Epithelial cell of prostate (primary cell): ENCODE measurements around the gene WDR43.
"Not testable (repeated sequence)": the region's sequence is repeated elsewhere in the genome, so short reads cannot be mapped to it uniquely, and the experiment has no call there.

Experiments
- DNase-seq: peaks from one replicate; pipeline ENCODE4 v3.0.0-alpha.2; 2011; ENCODE audit warnings: low read depth, low spot score
- H3K27ac ChIP-seq: fragments of 450-650 bp; 2 replicates; pipeline ENCODE4 v1.5.1; 2017; ENCODE audit warnings: mild to moderate bottlenecking

Gene WDR43

DNA sequence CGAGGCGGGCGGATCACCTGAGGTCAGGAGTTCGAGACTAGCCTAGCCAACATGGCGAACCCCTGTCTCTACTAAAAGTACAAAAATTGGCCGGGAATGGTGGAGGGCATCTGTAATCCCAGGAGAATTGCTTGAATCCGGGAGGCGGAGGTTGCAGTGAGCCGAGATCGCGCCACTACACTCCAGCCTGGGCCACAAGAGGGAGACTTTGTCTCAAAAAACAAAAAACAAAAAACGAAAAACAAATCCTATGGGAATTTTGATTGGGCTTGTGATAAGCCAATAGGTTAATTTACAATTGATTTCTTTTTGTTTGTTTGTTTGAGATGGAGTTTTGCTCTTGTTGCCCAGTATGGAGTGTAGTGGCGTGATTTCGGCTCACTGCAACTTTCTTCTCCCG, 62.4 kb downstream of the WDR43 start:
- no peak overlapping the region for H3K27ac ChIP-seq
- DNase-seq, result no peak

- no peak overlapping the region for H3K27ac ChIP-seq
- no peak for DNase-seq
Observed at GRCh38 chr2:28958689-28959088, 64.2 kb downstream of the WDR43 start.

- H3K27ac ChIP-seq, result no peak overlapping the region
- no peak for DNase-seq
Observed at GRCh38 chr2:28960401-28960800, 65.9 kb downstream of the WDR43 start.

- DNase-seq, result no peak
- no peak overlapping the region for H3K27ac ChIP-seq
Observed at GRCh38 chr2:28962505-28962904, 68.0 kb downstream of the WDR43 start.

DNA sequence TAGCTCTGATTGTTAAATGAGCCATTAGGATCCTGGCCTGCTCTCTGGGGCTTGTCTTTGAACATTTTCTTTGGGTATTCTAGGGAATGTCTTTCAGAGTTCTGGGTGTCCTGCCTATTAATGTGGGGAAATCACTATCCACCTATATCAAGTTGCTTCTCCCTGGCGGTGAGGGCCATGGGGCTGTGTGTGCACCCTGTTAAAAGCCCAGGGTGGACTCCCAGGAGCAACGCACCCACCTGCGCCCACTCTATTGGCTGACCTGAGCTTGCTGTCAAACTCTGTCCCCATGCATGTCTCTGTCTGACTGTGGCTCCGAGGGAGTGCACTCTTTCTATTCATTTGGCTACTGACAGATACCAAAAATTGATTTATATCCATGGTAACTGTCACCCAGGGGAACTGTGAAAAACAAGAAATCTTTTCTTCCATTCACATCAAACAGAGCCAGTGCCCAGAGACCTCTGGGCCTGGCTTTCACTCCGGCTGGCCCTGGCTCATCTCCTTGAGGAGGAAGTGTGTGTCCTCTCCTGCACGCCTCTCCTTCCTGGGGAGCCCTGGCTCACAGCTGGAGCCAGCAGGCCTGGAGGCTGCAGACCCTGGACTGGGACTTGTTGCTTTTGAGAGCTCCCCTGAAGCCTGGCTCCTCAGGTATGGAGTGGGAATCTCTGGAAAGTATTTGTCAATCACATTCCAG, 76.1 kb downstream of the WDR43 start:
- DNase-seq, result no peak
- no peak overlapping the region for H3K27ac ChIP-seq

GRCh38 chr2:28972778-28973335, 78.4 kb downstream of the WDR43 start:
- no peak for DNase-seq
- no peak overlapping the region for H3K27ac ChIP-seq

DNA sequence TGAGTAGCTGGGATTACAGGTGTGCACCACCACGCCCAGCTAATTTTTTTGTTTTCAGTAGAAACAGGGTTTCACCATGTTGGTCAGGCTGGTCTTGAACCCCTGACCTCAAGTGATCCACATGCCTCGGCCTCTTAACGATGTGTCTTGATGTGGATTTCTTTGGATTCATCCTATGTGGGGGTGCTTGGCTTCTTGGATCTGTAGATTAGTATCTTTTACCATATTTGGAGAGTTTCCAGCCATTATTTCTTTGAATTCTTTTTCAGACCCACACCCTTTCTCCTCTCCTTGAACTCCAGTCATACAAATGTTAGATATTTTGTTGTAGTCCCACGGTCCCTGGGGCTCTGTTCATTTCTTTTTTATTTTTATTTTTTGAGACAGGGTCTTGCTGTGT, 79.8 kb downstream of the WDR43 start:
- H3K27ac ChIP-seq, result no peak overlapping the region
- no peak for DNase-seq

DNA sequence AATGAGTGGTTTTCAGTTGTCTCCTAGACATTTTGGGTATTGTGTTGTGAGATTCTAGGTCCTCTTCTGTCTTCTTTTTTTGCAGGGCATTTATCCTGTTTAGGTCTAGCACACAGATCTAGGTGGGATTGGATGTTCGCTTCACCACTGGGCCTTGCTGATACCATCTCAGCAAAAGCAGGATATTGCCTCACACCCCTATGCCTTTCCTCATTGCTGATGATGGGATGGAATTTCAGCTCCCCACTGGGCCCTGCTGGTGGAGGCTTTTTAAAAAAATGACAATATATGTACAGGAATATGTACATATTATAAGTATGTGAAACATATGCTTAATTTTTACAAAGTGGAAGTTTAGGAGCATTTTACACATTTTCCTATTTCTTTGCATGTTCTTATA, 81.2 kb downstream of the WDR43 start:
- DNase-seq, result no peak
- peak overlapping the region; percentile 26 for H3K27ac ChIP-seq

- peak; percentile 31 for DNase-seq
- peak overlapping the region; percentile 26 for H3K27ac ChIP-seq
Observed at GRCh38 chr2:28976584-28976983, 82.1 kb downstream of the WDR43 start.

DNA sequence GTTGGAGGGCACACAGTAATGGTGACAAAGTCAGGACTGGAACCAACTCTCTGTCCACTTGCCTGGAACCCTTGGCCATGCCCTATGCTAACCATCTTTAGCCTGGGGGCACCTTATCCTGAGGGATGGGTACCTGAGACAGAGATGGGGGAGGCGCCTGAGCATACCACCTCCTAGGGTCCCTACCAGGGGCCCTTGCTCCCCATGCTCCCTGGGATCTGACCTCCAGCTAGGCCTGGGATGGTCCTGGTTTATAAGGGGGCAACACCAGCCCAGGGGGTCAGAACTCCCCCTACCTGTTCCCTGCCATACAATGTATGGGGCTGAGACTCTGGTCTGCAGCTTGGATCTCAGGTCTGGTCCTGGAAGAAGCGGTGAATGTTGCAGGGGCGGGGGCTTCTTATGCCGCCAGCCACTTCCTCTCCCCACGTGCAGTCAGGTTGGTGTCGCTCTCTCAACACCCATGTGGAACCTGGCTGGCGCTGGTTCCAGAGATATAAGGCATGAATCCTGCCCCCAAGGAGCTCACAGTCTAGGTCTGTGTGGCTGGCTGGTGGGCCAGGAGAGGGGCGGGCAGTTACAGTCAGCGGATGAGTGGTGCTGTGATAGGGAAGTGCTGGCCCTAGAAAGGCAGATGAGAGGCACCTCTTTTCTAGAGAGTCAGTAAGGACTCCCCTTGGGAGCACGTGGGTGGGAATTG, 82.9 kb downstream of the WDR43 start:
- no peak for DNase-seq
- H3K27ac ChIP-seq, result peak overlapping the region; percentile 2

DNA sequence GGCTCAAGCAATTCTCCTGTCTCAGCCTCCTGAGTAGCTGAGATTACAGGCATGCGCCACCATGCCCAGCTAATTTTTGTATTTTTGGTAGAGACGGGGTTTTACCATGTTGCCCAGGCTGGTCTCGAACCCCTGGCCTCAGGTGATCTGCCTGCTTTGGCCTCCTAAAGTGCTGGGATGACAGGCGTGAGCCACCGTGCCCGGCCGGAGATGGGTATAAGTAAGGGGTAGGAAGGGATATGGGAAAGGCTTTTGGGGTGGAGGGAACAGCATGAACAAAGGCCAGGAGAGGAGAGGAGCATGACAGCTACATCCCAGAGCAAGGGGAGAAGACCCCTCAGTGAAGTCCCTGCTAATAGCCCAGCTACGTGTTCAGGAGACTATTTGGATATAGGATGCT, 83.5 kb downstream of the WDR43 start:
- not testable (repeated sequence) for DNase-seq, H3K27ac ChIP-seq

DNA sequence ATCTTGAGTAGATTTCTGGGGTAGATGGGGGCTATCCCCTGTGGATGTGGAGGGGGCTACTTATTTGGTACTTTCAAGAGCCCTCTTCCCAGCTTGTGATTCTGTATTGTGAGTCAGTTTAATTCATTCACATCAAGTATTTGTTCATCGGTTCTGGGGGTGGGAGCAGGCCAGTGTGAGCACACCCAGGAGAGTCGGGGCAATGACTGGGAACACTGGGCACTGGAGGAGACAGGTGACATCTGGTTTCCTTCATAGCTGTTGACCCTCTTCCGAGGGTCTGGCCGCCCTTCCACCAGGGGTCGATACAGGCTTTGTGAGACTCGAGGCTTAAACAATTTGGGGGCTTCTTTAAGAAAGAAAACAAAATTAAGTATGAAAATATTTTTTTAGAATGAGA, 84.1 kb downstream of the WDR43 start:
- H3K27ac ChIP-seq, result no peak overlapping the region

GRCh38 chr2:28979041-28979440, 84.6 kb downstream of the WDR43 start:
- DNase-seq, result no peak

More for the DNA sequence above, 84.1 kb downstream of the WDR43 start:
- no peak for DNase-seq

DNA sequence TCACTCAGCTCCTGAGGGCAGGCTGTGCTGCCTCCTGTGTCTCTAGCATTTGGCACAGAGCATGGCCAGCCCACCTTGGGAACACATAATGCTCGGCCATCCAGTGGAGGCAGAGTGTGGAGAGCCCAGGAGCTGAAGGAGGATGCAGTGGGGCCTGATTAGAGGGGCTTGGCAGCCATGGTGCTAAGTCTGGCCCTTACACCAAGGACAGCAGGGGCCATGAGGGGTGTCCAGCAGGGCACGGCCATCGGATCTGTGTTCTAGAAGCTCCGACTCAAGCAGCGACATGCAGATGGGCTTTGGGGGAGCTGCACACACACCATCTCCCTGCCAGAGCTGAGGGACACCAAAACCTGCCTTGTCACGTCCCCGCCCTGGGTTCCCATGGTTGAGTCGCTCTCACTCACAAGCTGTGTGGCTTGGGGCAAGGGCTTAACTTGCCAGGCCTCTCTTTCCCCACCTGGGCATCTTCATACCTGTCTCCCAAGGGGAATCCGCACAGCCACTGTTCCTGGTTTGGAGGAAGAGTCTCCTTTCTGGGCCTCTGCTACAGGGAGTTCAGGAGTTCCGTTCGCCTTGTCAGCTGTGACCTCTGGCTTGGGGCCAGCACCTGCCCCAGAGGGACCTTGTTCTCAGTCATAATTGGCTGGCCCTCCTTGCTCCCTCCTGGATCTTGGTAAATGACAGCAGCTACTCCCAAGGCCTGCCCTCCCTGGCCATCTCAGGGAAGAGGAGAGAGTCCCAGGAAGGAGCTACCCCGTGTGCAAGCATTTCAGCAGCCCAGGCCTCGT, 85.3 kb downstream of the WDR43 start:
- no peak for DNase-seq
- no peak overlapping the region for H3K27ac ChIP-seq

More at GRCh38 chr2:28979041-28979440, 84.6 kb downstream of the WDR43 start:
- H3K27ac ChIP-seq, result no peak overlapping the region

DNA sequence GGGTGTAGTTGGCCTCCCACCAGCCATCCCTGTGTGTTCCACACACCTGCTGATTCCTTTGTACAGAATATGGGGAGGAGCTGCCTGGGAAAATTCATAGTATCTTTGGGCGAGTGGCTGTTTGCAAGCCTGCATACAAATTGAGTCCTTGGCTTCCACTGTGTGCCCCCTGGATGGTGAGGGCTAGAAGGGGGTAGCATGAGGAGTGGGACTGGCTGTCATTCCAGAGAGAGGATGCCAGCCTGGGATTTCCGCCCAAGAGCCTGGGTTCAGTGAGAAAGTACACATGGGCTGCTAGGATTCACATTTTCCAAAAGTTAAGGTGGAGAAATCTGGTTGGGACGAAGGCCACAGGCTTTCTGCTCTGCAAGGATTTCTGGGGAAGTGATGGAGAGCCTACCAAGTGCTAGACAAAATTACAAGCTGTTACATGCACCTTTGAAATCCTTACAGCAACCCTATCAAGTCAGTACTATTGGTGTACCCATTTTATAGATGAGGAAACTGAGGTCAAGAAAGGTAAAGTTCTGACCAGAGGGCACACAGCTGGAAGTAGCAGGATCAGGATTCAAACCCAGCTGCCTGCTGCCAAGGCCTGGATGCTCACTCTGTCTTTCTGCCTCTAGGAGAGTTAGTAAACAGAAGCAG, 86.0 kb downstream of the WDR43 start:
- no peak overlapping the region for H3K27ac ChIP-seq
- no peak for DNase-seq

DNA sequence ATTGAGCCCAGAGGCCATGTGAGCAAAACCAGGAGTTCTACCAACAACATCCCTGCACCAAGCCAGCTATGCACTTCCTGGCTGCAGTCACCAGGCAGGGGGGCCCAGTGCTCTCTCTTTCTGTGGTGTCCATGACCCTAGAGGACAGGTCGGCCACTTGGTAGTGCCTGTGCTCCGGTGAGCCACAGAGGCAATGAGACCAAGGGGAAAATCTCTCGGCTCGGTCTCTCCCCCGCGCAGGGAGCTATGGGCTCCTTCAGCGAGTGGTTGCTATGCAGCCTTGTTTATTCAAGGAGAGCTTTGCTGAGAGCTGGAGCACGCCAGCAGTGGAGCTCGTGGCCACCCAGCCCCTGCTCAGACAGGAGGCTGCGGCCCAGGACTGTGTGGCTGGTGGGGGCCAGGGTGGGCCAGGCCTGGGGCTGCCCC, 86.6 kb downstream of the WDR43 start, which contains the start of gene TOGARAM2:
Gene TOGARAM2 (plus strand): TSS at position 283 of the 426 bp plus-strand sequence. CDS start 13,537 bp downstream, outside the sequence.
- no peak for DNase-seq
- H3K27ac ChIP-seq, result no peak within 1 kb of the TSS

GRCh38 chr2:28981620-28982376, 87.3 kb downstream of the WDR43 start:
- no peak for DNase-seq
- no peak overlapping the region for H3K27ac ChIP-seq

- no peak overlapping the region for H3K27ac ChIP-seq
- no peak for DNase-seq
Observed at GRCh38 chr2:28982381-28982950, 88.0 kb downstream of the WDR43 start.

GRCh38 chr2:28986429-28986828, 92.0 kb downstream of the WDR43 start:
- no peak for DNase-seq
- no peak overlapping the region for H3K27ac ChIP-seq
